K562 (cell line): Measurements from ENCODE around the gene CLK4. TPM values are rescaled to one million over a fixed set of nuclear protein-coding genes. Genes with fewer than 3 reads are reported as not detected.

Experiments
- ATAC-seq: fragments of 200-7000 bp; cut with Tn5 transposase; 3 replicates; pipeline ENCODE4 v1.9.1; 2020; ENCODE audit warnings: moderate library complexity
- BruUV-seq: library from RNA; stranded (reverse); fragments of 400-500 nt; replicated peaks from 2 replicates; lab custom pipeline; 2021; lab: Mats Ljungman, UMichigan
- CTCF ChIA-PET: fragments of 300-600 bp; formaldehyde crosslinking; extraction: SDS; loops from one replicate; lab custom pipeline; 2021; ENCODE audit warnings: low intra/inter-chr PET ratio; lab: Yijun Ruan, JAX
- POLR2A ChIA-PET: fragments of 300-600, 350-650 bp; sonication (Branson Sonifier 250); formaldehyde crosslinking; extraction: SDS; loops from one replicate; lab custom pipeline; 2021; ENCODE audit warnings: antibody characterized with exemption, inconsistent platforms; lab: Yijun Ruan, JAX
- DNase-seq, 4 experiments: peaks; one replicate each; pipeline versions ENCODE4 v3.0.0 to v3.0.0-alpha.2; 2011 to 2018; ENCODE audit warnings: low spot score in 3 of 4, mixed read lengths in 3 of 4; ENCODE audit errors: extremely low read depth in 1 of 4
- FAIRE-seq: peaks from 2 replicates; lab custom pipeline; 2011; peaks lifted over from hg19 to GRCh38; lab: Jason Lieb, UNC
- H2AFZ ChIP-seq: 2 replicates; pipeline ENCODE4 v1.6.0; 2011; ENCODE audit warnings: low read depth, low read length, control low read depth, inconsistent platforms
- H3K27ac ChIP-seq: fragments of 200-600 bp; 3 replicates; pipeline ENCODE4 v1.8.0; 2011; ENCODE audit warnings: low read depth, mild to moderate bottlenecking, control low read depth, inconsistent platforms, low read length, moderate library complexity, mixed read lengths; ENCODE audit errors: extremely low read depth
- H3K27me3 ChIP-seq, 2 experiments: fragments of 300-600 bp in 1 of 2; 2 replicates in 1 of 2; 3 replicates in 1 of 2; pipeline versions ENCODE4 v1.6.0 to v1.8.0; 2011; ENCODE audit warnings: inconsistent platforms in 2 of 2, low read length in 2 of 2, mild to moderate bottlenecking in 1 of 2, mixed read lengths in 1 of 2, moderate library complexity in 1 of 2; ENCODE audit not compliant: control insufficient read depth in 2 of 2, insufficient read depth in 2 of 2
- H3K36me3 ChIP-seq: fragments of 300-600 bp; 3 replicates; pipeline ENCODE4 v1.8.0; 2011; ENCODE audit warnings: mild to moderate bottlenecking, low read length, inconsistent platforms; ENCODE audit not compliant: control insufficient read depth, insufficient read depth
- H3K4me1 ChIP-seq, 2 experiments: fragments of 200-600 bp in 1 of 2; replicated peaks in 1 of 2; 2 replicates in 1 of 2; 3 replicates in 1 of 2; pipeline versions ENCODE4 v1.5.1 to v1.8.0; 2011; ENCODE audit warnings: inconsistent platforms in 2 of 2, low read length in 2 of 2, mild to moderate bottlenecking in 1 of 2, mixed read lengths in 1 of 2, moderate library complexity in 1 of 2; ENCODE audit not compliant: control insufficient read depth in 2 of 2, insufficient read depth in 2 of 2
- H3K4me2 ChIP-seq: 2 replicates; pipeline ENCODE4 v1.6.1; 2011; ENCODE audit warnings: low read length, control low read depth, inconsistent platforms, mixed read lengths; ENCODE audit not compliant: insufficient read depth
- H3K4me3 ChIP-seq: fragments of 200-600 bp; sonication (generic), shearing (Covaris generic); 2 replicates; pipeline ENCODE4 v1.5.1; 2016; ENCODE audit warnings: control low read depth, inconsistent platforms
- H3K79me2 ChIP-seq: fragments of 200-600 bp; 3 replicates; pipeline ENCODE4 v1.8.0; 2011; ENCODE audit warnings: low read length, inconsistent platforms; ENCODE audit not compliant: control insufficient read depth, insufficient read depth
- H3K9ac ChIP-seq, 2 experiments: 2 replicates each; pipeline versions ENCODE4 v1.6.0 to v1.6.1; 2011; ENCODE audit warnings: low read depth in 2 of 2, low read length in 2 of 2, control low read depth in 1 of 2, inconsistent platforms in 1 of 2, mild to moderate bottlenecking in 1 of 2, mixed read lengths in 1 of 2; ENCODE audit not compliant: insufficient read depth in 1 of 2
- H3K9me1 ChIP-seq: one replicate; pipeline ENCODE4 v1.6.0; 2011; ENCODE audit warnings: inconsistent platforms, mild to moderate bottlenecking, low read length, moderate library complexity; ENCODE audit not compliant: control insufficient read depth, insufficient read depth
- H3K9me3 ChIP-seq: replicated peaks from 2 replicates; pipeline ENCODE4 v1.5.1; 2011; ENCODE audit warnings: low read depth, low read length, inconsistent platforms; ENCODE audit not compliant: control insufficient read depth, insufficient read depth
- H4K20me1 ChIP-seq: replicated peaks from 2 replicates; pipeline ENCODE4 v1.6.1; 2011; ENCODE audit warnings: low read length, inconsistent platforms, mixed read lengths; ENCODE audit not compliant: control insufficient read depth, insufficient read depth
- ARHGAP35 ChIP-seq: fragments of 450-650 bp; IDR thresholded peaks from 2 replicates; pipeline ENCODE4 v1.6.1; 2018; ENCODE audit not compliant: partially characterized antibody
- CHD2 ChIP-seq: IDR thresholded peaks from 2 replicates; pipeline ENCODE4 v1.6.1; 2011; ENCODE audit warnings: low read depth, low read length
- COPS2 ChIP-seq: fragments of 450-650 bp; conservative IDR thresholded peaks from 2 replicates; pipeline ENCODE4 v1.6.1; 2016; ENCODE audit warnings: mild to moderate bottlenecking, moderate library complexity
- FIP1L1 ChIP-seq: fragments of 200-400 bp; formaldehyde crosslinking; IDR thresholded peaks from 2 replicates; pipeline ENCODE4 v1.6.1; 2018; ENCODE audit warnings: mild to moderate bottlenecking, low read depth, low read length; ENCODE audit not compliant: poor library complexity, severe bottlenecking
- FOXP1 ChIP-seq: sonication (generic); formaldehyde crosslinking; IDR thresholded peaks from 2 replicates; pipeline ENCODE4 v1.8.0; 2022; ENCODE audit warnings: mild to moderate bottlenecking, missing genetic modification reagents
- ILF3 ChIP-seq: fragments of 450-650 bp; IDR thresholded peaks from 2 replicates; pipeline ENCODE4 v1.6.1; 2018; ENCODE audit warnings: antibody characterized with exemption, mild to moderate bottlenecking, moderate library complexity, borderline replicate concordance
- MECOM ChIP-seq: fragments of 250-450 bp; sonication (Bioruptor Pico); IDR thresholded peaks from 2 replicates; pipeline ENCODE4 v1.8.0; 2022; ENCODE audit warnings: inconsistent platforms
- NFIX ChIP-seq: fragments of 250-450 bp; sonication (Bioruptor Pico); IDR thresholded peaks from 2 replicates; pipeline ENCODE4 v1.4.0; 2020; ENCODE audit warnings: low read depth, mild to moderate bottlenecking, moderate library complexity
- POLR3A ChIP-seq: IDR thresholded peaks from 2 replicates; pipeline ENCODE4 v1.6.1; 2011; ENCODE audit warnings: borderline replicate concordance, mild to moderate bottlenecking, moderate library complexity; ENCODE audit not compliant: insufficient read length, insufficient read depth; ENCODE audit errors: extremely low read depth
- TBP ChIP-seq: optimal IDR thresholded peaks from 2 replicates; pipeline ENCODE3; 2011; ENCODE audit warnings: low read depth, low read length, improper control_type of control experiment
- ZHX1 ChIP-seq: fragments of 150-350 bp; conservative IDR thresholded peaks from 2 replicates; pipeline ENCODE4 v1.6.1; 2014; ENCODE audit warnings: low read length
- ZNF212 ChIP-seq: fragments of 450-650 bp; formaldehyde crosslinking; IDR thresholded peaks from 2 replicates; pipeline ENCODE4 v1.4.0; 2020; ENCODE audit warnings: mild to moderate bottlenecking
- ZNF740 ChIP-seq, 3 experiments: fragments of 200-800 bp in 1 of 3; sonication (Bioruptor generic) in 1 of 3; sonication (generic) in 1 of 3; formaldehyde crosslinking in 1 of 3; IDR thresholded peaks; 2 replicates each; pipeline versions ENCODE4 v1.6.1 to v1.8.0; 2016 to 2022; ENCODE audit warnings: mild to moderate bottlenecking in 2 of 3, missing compliant biosample characterization in 2 of 3, missing genetic modification characterization in 2 of 3, missing genetic modification reagents in 1 of 3
- WGBS: fragments of 100-300 bp; shearing (Covaris generic); methylation state at CpG from one replicate; pipeline ENCODE4 v1.1.6; 2016; ENCODE audit warnings: low coverage, mixed read lengths; ENCODE audit not compliant: insufficient coverage; ENCODE audit errors: missing lambda C conversion rate; 5-methylcytosine and 5-hydroxymethylcytosine counted together
- in situ Hi-C: fragments of 300-500 bp; cut with MboI; formaldehyde crosslinking; loops from 4 replicates; pipeline ENCODE4 v1.15.0; 2018; ENCODE audit warnings: inconsistent platforms, mixed read lengths
- intact Hi-C: fragments of 100-400 bp; cut with micrococcal nuclease; formaldehyde crosslinking; loops from 2 replicates; pipeline ENCODE4 v1.14.2; 2022
- polyA plus RNA-seq, 8 experiments: library from polyadenylated mRNA; depleted of rRNA in 4 of 8; stranded (reverse) in 5 of 8; unstranded in 3 of 8; fragments of >200 nt; fragmentation: Nextera tagmentation in 2 of 8; fragmentation: Illumina TruSeq in 1 of 8; extraction: Ambion mirVana in 2 of 8; extraction: Trizol in 1 of 8; gene quantifications; 2 replicates each; pipeline versions ENCODE4 v1.2.1 to v1.2.3, GENCODE V29; 2011 to 2014; ENCODE audit warnings: inconsistent platforms in 1 of 8, missing spikeins in 1 of 8
- total RNA-seq, 7 experiments: library from RNA; depleted of rRNA in 6 of 7; stranded (reverse); fragments of >200 nt in 6 of 7; fragmentation: Illumina TruSeq in 2 of 7; extraction: Trizol in 2 of 7; gene quantifications; 2 replicates each; pipeline versions ENCODE4 v1.2.1 to v1.2.3, GENCODE V29; 2011 to 2021; ENCODE audit warnings: low replicate concordance in 1 of 7

CLK4 gene
- total and polyA plus RNA-seq, 9 of the 15 experiments (the other 6 are each of a cell fraction or from before 2014, with no cell fraction given) = 10.5 to 23.1 (median 13.9) TPM

GRCh38 chr5:178573216-178573615, 53.6 kb downstream of the CLK4 start:
- ATAC-seq (no peak), FAIRE-seq (no peak), DNase-seq (no peak)
- Histone ChIP-seq H3K9ac (no peak overlapping the region), H3K4me1 (no peaks in the 10 kb centered on the region; a peak in 1 of 5 replicates), H3K27me3 (peaks cover 6 to 34% of the 10 kb centered on the region in 2 experiments; a peak in 4 of 5 replicates), H2AFZ (no peak overlapping the region), H3K9me3 (no peaks in the 10 kb centered on the region), H3K27ac (no peak overlapping the region), H3K4me3 (no peak overlapping the region), H3K4me2 (no peak overlapping the region), H3K79me2 (no peaks in the 10 kb centered on the region), H3K9me1 (no peaks in the 10 kb centered on the region), H3K36me3 (no peaks in the 10 kb centered on the region), H4K20me1 (no peaks in the 10 kb centered on the region)
- intact Hi-C loops = no loop called here
- BruUV-seq = no TSS peak
- CTCF ChIA-PET = no interaction called here
- in situ Hi-C loops = no loop called here
- TF ChIP-seq ZHX1 = no peak
- no peak for TF ChIP-seq NFIX (CRISPR knock-in tag)
- no peak for TF ChIP-seq TBP
- no peak for TF ChIP-seq FIP1L1
- TF ChIP-seq ILF3 = no peak
- no peak for TF ChIP-seq ZNF740 (CRISPR knock-in tag; IDR thresholded peaks at IDR 0.05)
- TF ChIP-seq ZNF740 (tag; IDR thresholded peaks at IDR 0.05) = no peak
- no peak for TF ChIP-seq POLR3A
- no peak for TF ChIP-seq ARHGAP35
- TF ChIP-seq ZNF212 (CRISPR knock-in tag) = no peak
- TF ChIP-seq CHD2 = no peak
- TF ChIP-seq MECOM (CRISPR knock-in tag) = no peak
- TF ChIP-seq FOXP1 = no peak
- no peak for TF ChIP-seq COPS2
- POLR2A ChIA-PET = no interaction called here
- 5% methylated on average over 7 of the region's 7 CpGs for WGBS
